SK-N-SH (cell line): ENCODE results near the gene SPG11.

Experiments used
- MEF2A ChIP-seq: IDR thresholded peaks from 2 replicates; pipeline ENCODE4 v1.4.0; 2012; ENCODE audit warnings: low read depth, borderline replicate concordance
- NRF1 ChIP-seq: IDR thresholded peaks from 2 replicates; pipeline ENCODE4 v1.6.1; 2012; ENCODE audit warnings: low read depth, mild to moderate bottlenecking, low read length
- TF ChIP-seq, protein P1 (sequence below): fragments of 200-600 bp; sonication (generic); IDR thresholded peaks from 2 replicates; pipeline ENCODE4 v1.6.1; 2017; ENCODE audit warnings: antibody characterized with exemption, mild to moderate bottlenecking, moderate library complexity

DNA sequence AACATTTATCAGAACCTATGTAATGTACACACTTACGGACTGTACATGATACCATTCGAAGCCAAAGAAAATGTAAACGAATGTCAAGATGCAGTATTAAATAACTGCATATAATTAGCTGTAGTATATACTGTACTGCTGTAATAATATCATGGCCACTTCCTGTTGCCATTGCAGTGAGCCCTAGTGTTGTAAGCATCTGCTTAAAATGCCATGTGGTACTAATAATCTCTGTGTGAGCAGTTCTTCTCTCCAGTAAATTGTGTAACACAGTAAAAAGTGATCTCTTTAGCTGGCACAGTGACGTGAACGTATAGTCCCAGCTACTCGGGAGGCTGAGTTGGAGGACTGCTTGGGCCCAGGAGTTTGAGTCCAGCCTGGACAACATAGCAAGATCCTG is 8.6 kb downstream of the SPG11 start:
- TF ChIP-seq, protein P1, sequence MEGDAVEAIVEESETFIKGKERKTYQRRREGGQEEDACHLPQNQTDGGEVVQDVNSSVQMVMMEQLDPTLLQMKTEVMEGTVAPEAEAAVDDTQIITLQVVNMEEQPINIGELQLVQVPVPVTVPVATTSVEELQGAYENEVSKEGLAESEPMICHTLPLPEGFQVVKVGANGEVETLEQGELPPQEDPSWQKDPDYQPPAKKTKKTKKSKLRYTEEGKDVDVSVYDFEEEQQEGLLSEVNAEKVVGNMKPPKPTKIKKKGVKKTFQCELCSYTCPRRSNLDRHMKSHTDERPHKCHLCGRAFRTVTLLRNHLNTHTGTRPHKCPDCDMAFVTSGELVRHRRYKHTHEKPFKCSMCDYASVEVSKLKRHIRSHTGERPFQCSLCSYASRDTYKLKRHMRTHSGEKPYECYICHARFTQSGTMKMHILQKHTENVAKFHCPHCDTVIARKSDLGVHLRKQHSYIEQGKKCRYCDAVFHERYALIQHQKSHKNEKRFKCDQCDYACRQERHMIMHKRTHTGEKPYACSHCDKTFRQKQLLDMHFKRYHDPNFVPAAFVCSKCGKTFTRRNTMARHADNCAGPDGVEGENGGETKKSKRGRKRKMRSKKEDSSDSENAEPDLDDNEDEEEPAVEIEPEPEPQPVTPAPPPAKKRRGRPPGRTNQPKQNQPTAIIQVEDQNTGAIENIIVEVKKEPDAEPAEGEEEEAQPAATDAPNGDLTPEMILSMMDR: no peak
- no peak for TF ChIP-seq NRF1
- no peak for TF ChIP-seq MEF2A
